Stomach (tissue), 9 donors: ENCODE results near the gene CXCR5. TPM values are rescaled to one million over a fixed set of nuclear protein-coding genes. Genes with fewer than 3 reads are reported as not detected.

Experiments
- DNase-seq, 2 donors: peaks; one replicate each; pipeline versions ENCODE4 v3.0.0 to v3.0.0-alpha.2; 2013 to 2019
- H3K27ac ChIP-seq, 5 donors: fragments of 200-600 bp in 4 of 5; sonication (generic) in 4 of 5; one replicate each; pipeline ENCODE4 v1.5.1; 2013 to 2019; ENCODE audit warnings: mild to moderate bottlenecking in 1 of 5, moderate library complexity in 1 of 5
- H3K27me3 ChIP-seq, 3 donors: fragments of 200-600 bp; sonication (generic); one replicate each; pipeline ENCODE4 v1.5.1; 2017 to 2019; ENCODE audit warnings: mixed run types in 1 of 3
- H3K36me3 ChIP-seq, 4 donors: fragments of 200-600 bp; sonication (generic); 1 replicate in 3 of 4; 2 replicates in 1 of 4; pipeline ENCODE4 v1.5.1; 2016 to 2019
- H3K4me1 ChIP-seq, 4 donors: fragments of 200-600 bp; sonication (generic); one replicate each; pipeline ENCODE4 v1.5.1; 2016 to 2019
- H3K4me3 ChIP-seq, 4 donors: fragments of 200-600 bp; sonication (generic) in 3 of 4; one replicate each; pipeline ENCODE4 v1.5.1; 2016 to 2019; ENCODE audit warnings: mild to moderate bottlenecking in 1 of 4
- H3K9me3 ChIP-seq, 4 donors: fragments of 200-600 bp; sonication (generic); one replicate each; pipeline ENCODE4 v1.5.1; 2016 to 2019
- CTCF ChIP-seq, 7 experiments: fragments of 450-650 bp in 4 of 7; fragments of 200-600 bp in 3 of 7; sonication (generic) in 3 of 7; IDR thresholded peaks; one replicate each; pipeline ENCODE4 v1.5.1; 2016 to 2019; ENCODE audit warnings: antibody characterized with exemption in 7 of 7, control low read depth in 2 of 7, mild to moderate bottlenecking in 1 of 7
- EP300 ChIP-seq: sonication (generic); formaldehyde crosslinking; IDR thresholded peaks from one replicate; pipeline ENCODE4 v1.6.1; 2017; ENCODE audit warnings: antibody characterized with exemption
- POLR2A ChIP-seq, 4 donors: fragments of 450-650 bp; IDR thresholded peaks; one replicate each; pipeline ENCODE4 v1.6.1; 2016; ENCODE audit warnings: antibody characterized with exemption in 4 of 4, control low read depth in 2 of 4, mild to moderate bottlenecking in 1 of 4, moderate library complexity in 1 of 4
- POLR2AphosphoS5 ChIP-seq, 3 donors: sonication (generic); formaldehyde crosslinking; IDR thresholded peaks; one replicate each; pipeline ENCODE4 v1.6.1; 2016; ENCODE audit warnings: antibody characterized with exemption in 3 of 3
- WGBS, 5 donors: extraction: QIAGEN DNeasy Blood & Tissue Kit in 3 of 5; methylation state at CpG; one replicate each; pipeline versions ENCODE4 v1.1.5 to v1.1.7; 2013 to 2018; 5-methylcytosine and 5-hydroxymethylcytosine counted together
- intact Hi-C: fragments of 100-400 bp; cut with DNase I; formaldehyde crosslinking; loops from one replicate; pipeline ENCODE4 v1.15.1; 2023; ENCODE audit warnings: low total_unique reads
- polyA plus RNA-seq, 3 donors: library from polyadenylated mRNA; stranded (reverse); fragments of 200-250 nt; gene quantifications; one replicate each; pipeline ENCODE4 v1.2.3, GENCODE V29; 2013
- total RNA-seq, 5 donors: library from RNA; depleted of rRNA; stranded (reverse); fragments of >200 nt; gene quantifications; one replicate each; pipeline versions ENCODE4 v1.1.0 to v1.2.3, GENCODE V29; 2014 to 2016
- donor health status: healthy with polysubstance abuse.
- donor health status: Bipolar disorder and iron deficiency.
- donor health status: healthy.

CXCR5 gene
- total and polyA plus RNA-seq, 8 donors: 0.12 to 0.60 (median 0.15) TPM; not detected in 4

GRCh38 chr11:118845369-118845768 lies 38.3 kb upstream of the CXCR5 start:
- no peaks in the 10 kb centered on the region for H3K36me3 ChIP-seq
- no peaks in the 10 kb centered on the region for H3K27me3 ChIP-seq
- H3K4me3 ChIP-seq: no peak overlapping the region
- DNase-seq: no peak
- H3K4me1 ChIP-seq: peaks cover 0 to 16% (median 5%) of the 10 kb centered on the region in 4 donors
- intact Hi-C loops: no loop called here
- TF ChIP-seq POLR2A (IDR thresholded peaks at IDR 0.05): no peak
- no peak for TF ChIP-seq CTCF (IDR thresholded peaks at IDR 0.05)
- no peak for TF ChIP-seq POLR2AphosphoS5 (IDR thresholded peaks at IDR 0.05)
- TF ChIP-seq EP300: no peak
- no peak overlapping the region for H3K27ac ChIP-seq
- no peaks in the 10 kb centered on the region for H3K9me3 ChIP-seq

GRCh38 chr11:118846181-118846935 lies 37.3 kb upstream of the CXCR5 start:
- intact Hi-C loops: no loop called here
- DNase-seq: no peak
- Histone ChIP-seq H3K27me3 (no peaks in the 10 kb centered on the region), H3K4me3 (no peak overlapping the region), H3K36me3 (no peaks in the 10 kb centered on the region), H3K27ac (no peak overlapping the region), H3K4me1 (peaks cover 0 to 16% (median 5%) of the 10 kb centered on the region in 4 donors), H3K9me3 (no peaks in the 10 kb centered on the region)
- 59 to 88% (median 73%) methylated on average over 3 of the region's 3 CpGs for WGBS, 5 donors
- TF ChIP-seq POLR2A (IDR thresholded peaks at IDR 0.05): no peak
- TF ChIP-seq EP300: no peak
- TF ChIP-seq CTCF (IDR thresholded peaks at IDR 0.05): no peak
- TF ChIP-seq POLR2AphosphoS5 (IDR thresholded peaks at IDR 0.05): no peak

- H3K36me3 ChIP-seq: no peaks in the 10 kb centered on the region
- 84 to 92% (median 90%) methylated on average over 4 of the region's 4 CpGs for WGBS, 5 donors
- intact Hi-C loops: no loop called here
Measured at GRCh38 chr11:118849825-118850224, 33.9 kb upstream of the CXCR5 start.

GRCh38 chr11:118851970-118852369 lies 31.7 kb upstream of the CXCR5 start:
- TF ChIP-seq EP300 (no peak), CTCF (IDR thresholded peaks at IDR 0.05) (no peak), POLR2A (IDR thresholded peaks at IDR 0.05) (no peak), POLR2AphosphoS5 (IDR thresholded peaks at IDR 0.05) (no peak)
- H3K27ac ChIP-seq: no peak overlapping the region
- 64 to 73% (median 67%) methylated on average over 3 of the region's 3 CpGs for WGBS, 5 donors
- no peaks in the 10 kb centered on the region for H3K9me3 ChIP-seq
- no peaks in the 10 kb centered on the region for H3K36me3 ChIP-seq
- H3K4me3 ChIP-seq: no peak overlapping the region
- no peaks in the 10 kb centered on the region for H3K27me3 ChIP-seq
- intact Hi-C loops: no loop called here
- DNase-seq: no peak
- H3K4me1 ChIP-seq: no peaks in the 10 kb centered on the region

More at GRCh38 chr11:118849825-118850224, 33.9 kb upstream of the CXCR5 start:
- TF ChIP-seq CTCF (IDR thresholded peaks at IDR 0.05) (no peak), POLR2A (IDR thresholded peaks at IDR 0.05) (no peak), EP300 (no peak), POLR2AphosphoS5 (IDR thresholded peaks at IDR 0.05) (no peak)
- no peak for DNase-seq
- Histone ChIP-seq H3K27me3 (no peaks in the 10 kb centered on the region), H3K4me3 (no peak overlapping the region), H3K4me1 (peaks cover 0 to 5% (median 0%) of the 10 kb centered on the region in 4 donors), H3K27ac (no peak overlapping the region), H3K9me3 (no peaks in the 10 kb centered on the region)
